ENCODE results near the gene KDM5A. TPM values are rescaled to one million over a fixed set of nuclear protein-coding genes. Genes with fewer than 3 reads are reported as not detected.

Gene KDM5A
- polyA plus RNA-seq, 2 of the 4 experiments (the other 2 are of a cell fraction): 18.8 to 42.6 TPM

- no peak for TF ChIP-seq SMC3 (IDR thresholded peaks at IDR 0.05)
- TF ChIP-seq ATOH8 (CRISPR knock-in tag; IDR thresholded peaks at IDR 0.05; ENCODE audit: low read depth): no peak
- TF ChIP-seq BHLHE40 (IDR thresholded peaks at IDR 0.05; ENCODE audit: low read depth, low read length): no peak
- no peak for TF ChIP-seq HES2 (IDR thresholded peaks at IDR 0.05)
- no peak for TF ChIP-seq ESRRA (IDR thresholded peaks at IDR 0.05; ENCODE audit: borderline replicate concordance, low read length)
- TF ChIP-seq MAX (IDR thresholded peaks at IDR 0.05): no peak
- TF ChIP-seq ZSCAN20 (CRISPR knock-in tag; IDR thresholded peaks at IDR 0.05): no peak
- no peak for TF ChIP-seq CHD4 (IDR thresholded peaks at IDR 0.05; ENCODE audit: borderline replicate concordance)
- TF ChIP-seq HEYL (CRISPR knock-in tag; IDR thresholded peaks at IDR 0.05): no peak
- no peak for TF ChIP-seq PBX3 (IDR thresholded peaks at IDR 0.05)
- no peak for TF ChIP-seq RARB (CRISPR knock-in tag; IDR thresholded peaks at IDR 0.05)
- TF ChIP-seq MYC (IDR thresholded peaks at IDR 0.05; ENCODE audit: borderline replicate concordance, low read length): no peak
- no peak for TF ChIP-seq CBX2 (IDR thresholded peaks at IDR 0.05; ENCODE audit: borderline replicate concordance, low read depth)
- no peak for TF ChIP-seq HOXB13 (CRISPR knock-in tag; IDR thresholded peaks at IDR 0.05; ENCODE audit: low read depth)
- no peak for TF ChIP-seq HOXA7 (CRISPR knock-in tag; IDR thresholded peaks at IDR 0.05)
- TF ChIP-seq ZFP36 (IDR thresholded peaks at IDR 0.05; ENCODE audit: borderline replicate concordance, partially characterized antibody): no peak
- TF ChIP-seq ZC3H11A (IDR thresholded peaks at IDR 0.05): no peak
- no peak for TF ChIP-seq KDM5A (IDR thresholded peaks at IDR 0.05)
- no peak for TF ChIP-seq TP53 (CRISPR knock-in tag; IDR thresholded peaks at IDR 0.05)
- TF ChIP-seq HMGXB4 (CRISPR knock-in tag; IDR thresholded peaks at IDR 0.05; ENCODE audit: borderline replicate concordance): no peak
- Histone ChIP-seq H3K27ac (no peak overlapping the region), H3K4me3 (no peak overlapping the region), H3K4me2 (no peak overlapping the region), H3K9me3 (no peaks in the 10 kb centered on the region), H3K4me1 (0 out of 3 replicates have a peak, but pooled peaks cover 4% of the 10 kb centered on the region)
- CTCF ChIA-PET: interaction anchor here (1.2 kb wide), 1 partner anchor 21 kb away, joined by 3 read pairs; no protein-coding TSS in a partner anchor
- FAIRE-seq: no peak
- no peak for DNase-seq (ENCODE audit: low read depth in 1 of 2, low spot score in 1 of 2)
- no peak for ATAC-seq
- WGBS (ENCODE audit: missing lambda C conversion rate): 63% methylated on average over 9 of the region's 9 CpGs
- POLR2A ChIA-PET: no interaction called here
Observed at GRCh38 chr12:240566-240965, 148.6 kb downstream of the KDM5A start.

GRCh38 chr12:238736-239398, 150.3 kb downstream of the KDM5A start:
- DNase-seq (ENCODE audit: low read depth in 1 of 2, low spot score in 1 of 2) (no peak), FAIRE-seq (no peak), ATAC-seq (no peak)
- peaks cover 2% of the 10 kb centered on the region; the same call in 1 of the 3 replicates for H3K9me3 ChIP-seq
- no peak overlapping the region for H3K4me3 ChIP-seq
- POLR2A ChIA-PET: no interaction called here
- H3K27ac ChIP-seq: no peak overlapping the region
- no peak overlapping the region for H3K4me2 ChIP-seq
- CTCF ChIA-PET: interaction anchor here (1.6 kb wide), 1 partner anchor 18 kb away, joined by 5 read pairs; no protein-coding TSS in a partner anchor
- 0 out of 3 replicates have a peak, but pooled peaks cover 4% of the 10 kb centered on the region for H3K4me1 ChIP-seq
- WGBS (ENCODE audit: missing lambda C conversion rate): 49% methylated on average over 16 of the region's 19 CpGs
- TF ChIP-seq EHF (CRISPR knock-in tag; IDR thresholded peaks at IDR 0.05) (no peak), ZC3H11A (IDR thresholded peaks at IDR 0.05) (no peak), HOXA7 (CRISPR knock-in tag; IDR thresholded peaks at IDR 0.05) (no peak), RNF2 (IDR thresholded peaks at IDR 0.05; ENCODE audit: borderline replicate concordance, low read depth) (no peak), ATOH8 (CRISPR knock-in tag; IDR thresholded peaks at IDR 0.05; ENCODE audit: low read depth) (no peak), NR3C1 (IDR thresholded peaks at IDR 0.05) (no peak), EHMT2 (IDR thresholded peaks at IDR 0.05; ENCODE audit: low read depth) (no peak), PBX3 (IDR thresholded peaks at IDR 0.05) (no peak), ELK1 (IDR thresholded peaks at IDR 0.05; ENCODE audit: low read depth, low read length) (no peak), SMC3 (IDR thresholded peaks at IDR 0.05) (no peak), HOXB13 (CRISPR knock-in tag; IDR thresholded peaks at IDR 0.05; ENCODE audit: low read depth) (no peak)
